Neuronal stem cell (in vitro differentiated cells): ENCODE measurements around the gene PKD2L2.
"Not testable (repeated sequence)": the region's sequence is repeated elsewhere in the genome, so short reads cannot be mapped to it uniquely, and the experiment has no call there.

Experiments
- DNase-seq: peaks from one replicate; pipeline ENCODE4 v3.0.0-alpha.2; 2013; ENCODE audit warnings: low spot score
- H2AFZ ChIP-seq: one replicate; pipeline ENCODE4 v1.6.1; 2013; ENCODE audit warnings: mild to moderate bottlenecking, low read length, inconsistent platforms
- H2AK5ac ChIP-seq: 2 replicates; pipeline ENCODE4 v1.6.1; 2013; ENCODE audit warnings: low read depth, mild to moderate bottlenecking, inconsistent platforms, low read length, moderate library complexity, mixed read lengths
- H2BK120ac ChIP-seq: 2 replicates; pipeline ENCODE4 v1.6.1; 2013; ENCODE audit warnings: low read depth, mild to moderate bottlenecking, inconsistent platforms, low read length, moderate library complexity, mixed read lengths
- H2BK12ac ChIP-seq: one replicate; pipeline ENCODE4 v1.6.1; 2013; ENCODE audit warnings: low read length, inconsistent platforms
- H2BK15ac ChIP-seq: 2 replicates; pipeline ENCODE4 v1.6.1; 2013; ENCODE audit warnings: mild to moderate bottlenecking, low read length, inconsistent platforms, mixed read lengths
- H2BK5ac ChIP-seq: one replicate; pipeline ENCODE4 v1.6.1; 2013; ENCODE audit warnings: inconsistent platforms, mild to moderate bottlenecking, low read length, moderate library complexity
- H3K14ac ChIP-seq: one replicate; pipeline ENCODE4 v1.6.1; 2013; ENCODE audit warnings: low read length, inconsistent platforms
- H3K18ac ChIP-seq: 2 replicates; pipeline ENCODE4 v1.6.1; 2013; ENCODE audit warnings: low read length, inconsistent platforms
- H3K23ac ChIP-seq: 2 replicates; pipeline ENCODE4 v1.6.1; 2013; ENCODE audit warnings: low read depth, mild to moderate bottlenecking, mixed read lengths, low read length, inconsistent platforms; ENCODE audit not compliant: poor library complexity
- H3K27ac ChIP-seq: replicated peaks from 3 replicates; pipeline ENCODE4 v1.5.1; 2013; ENCODE audit warnings: low read length, inconsistent platforms
- H3K27me3 ChIP-seq, 3 experiments: 2 replicates each; pipeline ENCODE4 v1.6.1; 2013; ENCODE audit warnings: low read length in 3 of 3, mild to moderate bottlenecking in 2 of 3, inconsistent platforms in 1 of 3, low read depth in 1 of 3, mixed read lengths in 1 of 3, moderate library complexity in 1 of 3; ENCODE audit not compliant: control insufficient read depth in 3 of 3, insufficient read depth in 3 of 3
- H3K36me3 ChIP-seq, 2 donors: replicated peaks in 1 of 2; 2 replicates each; pipeline ENCODE4 v1.6.1; 2013; ENCODE audit warnings: low read length in 2 of 2; ENCODE audit not compliant: control insufficient read depth in 2 of 2, insufficient read depth in 2 of 2
- H3K4ac ChIP-seq: 2 replicates; pipeline ENCODE4 v1.6.1; 2013; ENCODE audit warnings: inconsistent platforms, mild to moderate bottlenecking, low read length, moderate library complexity
- H3K4me1 ChIP-seq, 2 donors: 1 replicate in 1 of 2; 2 replicates in 1 of 2; pipeline ENCODE4 v1.6.1; 2013; ENCODE audit warnings: low read length in 2 of 2, low read depth in 1 of 2; ENCODE audit not compliant: control insufficient read depth in 2 of 2, insufficient read depth in 1 of 2
- H3K4me2 ChIP-seq: one replicate; pipeline ENCODE4 v1.6.1; 2013; ENCODE audit warnings: mild to moderate bottlenecking, low read length, inconsistent platforms; ENCODE audit not compliant: insufficient read depth, poor library complexity, severe bottlenecking
- H3K4me3 ChIP-seq, 2 donors: 2 replicates each; pipeline ENCODE4 v1.5.1; 2013; ENCODE audit warnings: low read length in 2 of 2, mild to moderate bottlenecking in 2 of 2, inconsistent platforms in 1 of 2, moderate library complexity in 1 of 2
- H3K79me1 ChIP-seq: one replicate; pipeline ENCODE4 v1.6.1; 2013; ENCODE audit warnings: low read depth, mild to moderate bottlenecking, inconsistent platforms, low read length, moderate library complexity
- H3K9ac ChIP-seq: one replicate; pipeline ENCODE4 v1.6.1; 2013; ENCODE audit warnings: mild to moderate bottlenecking, low read depth, low read length, inconsistent platforms; ENCODE audit not compliant: poor library complexity
- H3K9me3 ChIP-seq, 2 donors: replicated peaks in 1 of 2; 2 replicates each; pipeline versions ENCODE3 to v1.6.1; 2013; ENCODE audit warnings: low read length in 2 of 2, mild to moderate bottlenecking in 2 of 2, inconsistent platforms in 1 of 2, low read depth in 1 of 2, mixed read lengths in 1 of 2, moderate library complexity in 1 of 2; ENCODE audit not compliant: control insufficient read depth in 2 of 2, insufficient read depth in 1 of 2
- H4K8ac ChIP-seq: one replicate; pipeline ENCODE4 v1.6.1; 2013; ENCODE audit warnings: low read depth, mild to moderate bottlenecking, inconsistent platforms, low read length, moderate library complexity
- H4K91ac ChIP-seq: one replicate; pipeline ENCODE4 v1.6.1; 2013; ENCODE audit warnings: low read length, low read depth, mild to moderate bottlenecking, inconsistent platforms; ENCODE audit not compliant: poor library complexity
- WGBS, 2 donors: extraction: QIAGEN DNeasy Blood & Tissue Kit; methylation state at CpG; one replicate each; pipeline ENCODE4 v1.1.7; 2013; ENCODE audit warnings: missing lambda C conversion rate in 2 of 2, mixed read lengths in 1 of 2; ENCODE audit not compliant: insufficient read length in 2 of 2, insufficient replicate concordance in 1 of 2; ENCODE audit errors: extremely low coverage in 2 of 2; 5-methylcytosine and 5-hydroxymethylcytosine counted together

Gene PKD2L2

DNA sequence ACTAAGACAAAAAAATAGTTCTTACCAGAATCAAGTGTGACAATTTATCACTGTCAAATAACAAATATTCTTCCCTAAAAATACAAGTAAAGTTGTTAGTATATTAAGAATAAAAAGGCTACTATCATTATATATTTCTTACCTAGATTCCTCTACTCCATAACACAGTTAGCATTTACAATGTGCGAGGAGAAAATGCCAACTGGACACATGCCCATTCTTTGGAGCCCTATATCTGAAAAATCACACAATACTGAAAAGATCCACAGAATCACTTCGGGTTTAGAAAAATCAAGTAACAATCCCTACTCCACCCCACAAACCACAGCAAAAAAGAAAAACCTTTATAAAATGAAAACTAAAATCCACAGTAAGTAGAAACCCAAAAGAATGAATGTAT, 70.9 kb downstream of the PKD2L2 start:
- Histone ChIP-seq H3K36me3 (peaks cover 6 to 89% of the 10 kb centered on the region in 2 donors), H3K9ac (no peak overlapping the region), H2BK5ac (no peak overlapping the region), H2BK12ac (no peak overlapping the region), H2AK5ac (no peak overlapping the region), H3K4me2 (no peak overlapping the region), H3K27me3 (no peaks in the 10 kb centered on the region), H3K14ac (no peak overlapping the region), H2BK15ac (no peak overlapping the region), H3K9me3 (no peaks in the 10 kb centered on the region), H4K91ac (no peak overlapping the region), H3K79me1 (no peaks in the 10 kb centered on the region), H3K18ac (no peak overlapping the region), H4K8ac (no peak overlapping the region), H3K23ac (no peak overlapping the region), H3K4ac (no peak overlapping the region), H3K4me1 (no peaks in the 10 kb centered on the region), H2BK120ac (no peak overlapping the region), H2AFZ (no peak overlapping the region), H3K27ac (no peak overlapping the region), H3K4me3 (no peak overlapping the region)
- no CpG with 5 or more reads among the region's 2 CpGs for WGBS, 2 donors
- DNase-seq = no peak

DNA sequence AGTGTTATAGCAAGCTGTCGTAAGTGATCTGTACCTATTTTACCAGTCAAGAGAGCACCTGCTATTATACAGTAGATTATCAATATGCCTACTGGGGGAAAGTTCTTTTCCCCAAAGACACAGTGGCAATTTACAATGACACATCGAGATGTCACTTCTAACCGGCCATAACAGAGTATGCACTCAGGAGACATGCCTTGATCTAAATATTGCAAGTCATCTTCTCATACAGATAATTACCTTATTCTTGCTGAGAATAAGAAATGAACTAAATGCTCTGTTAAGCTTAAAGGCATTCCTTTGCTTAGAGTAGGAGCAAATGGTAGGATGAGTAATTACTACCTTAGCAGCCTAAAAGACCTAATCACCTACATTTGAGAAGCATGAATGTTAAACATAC, 71.6 kb downstream of the PKD2L2 start:
- no peaks in the 10 kb centered on the region for H3K4me1 ChIP-seq
- no peak overlapping the region for H2BK15ac ChIP-seq
- no peak overlapping the region for H3K23ac ChIP-seq
- no peak overlapping the region for H3K9ac ChIP-seq
- no peak for DNase-seq
- no peak overlapping the region for H4K91ac ChIP-seq
- H3K18ac ChIP-seq = no peak overlapping the region
- WGBS, 2 donors = no CpG with 5 or more reads among the region's 3 CpGs
- no peak overlapping the region for H2BK5ac ChIP-seq
- no peaks in the 10 kb centered on the region for H3K79me1 ChIP-seq
- H4K8ac ChIP-seq = no peak overlapping the region
- H2BK120ac ChIP-seq = no peak overlapping the region
- peaks cover 6 to 91% of the 10 kb centered on the region in 2 donors for H3K36me3 ChIP-seq
- H3K4me3 ChIP-seq = no peak overlapping the region
- no peaks in the 10 kb centered on the region for H3K27me3 ChIP-seq
- H3K27ac ChIP-seq = no peak overlapping the region
- no peak overlapping the region for H3K14ac ChIP-seq
- no peaks in the 10 kb centered on the region for H3K9me3 ChIP-seq
- no peak overlapping the region for H3K4ac ChIP-seq
- no peak overlapping the region for H3K4me2 ChIP-seq
- no peak overlapping the region for H2AK5ac ChIP-seq
- H2BK12ac ChIP-seq = no peak overlapping the region
- H2AFZ ChIP-seq = no peak overlapping the region

DNA sequence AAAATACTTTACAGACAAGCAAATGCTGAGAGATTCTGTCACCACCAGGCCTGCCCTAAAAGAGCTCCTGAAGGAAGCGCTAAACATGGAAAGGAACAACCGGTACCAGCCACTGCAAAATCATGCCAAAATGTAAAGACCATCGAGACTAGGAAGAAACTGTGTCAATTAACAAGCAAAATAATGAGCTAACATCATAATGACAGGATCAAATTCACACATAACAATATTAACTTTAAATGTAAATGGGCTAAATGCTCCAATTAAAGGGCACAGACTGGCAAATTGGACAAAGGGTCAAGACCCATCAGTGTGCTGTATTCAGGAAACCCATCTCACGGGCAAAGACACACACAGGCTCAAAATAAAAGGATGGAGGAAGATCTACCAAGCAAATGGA, 81.1 kb downstream of the PKD2L2 start:
- H2AFZ ChIP-seq, H3K4me1 ChIP-seq, H3K27ac ChIP-seq, H3K4me2 ChIP-seq, H4K91ac ChIP-seq, H3K27me3 ChIP-seq, H3K14ac ChIP-seq, H2BK120ac ChIP-seq, H3K9ac ChIP-seq, DNase-seq, H4K8ac ChIP-seq, H2AK5ac ChIP-seq, H3K4me3 ChIP-seq, H2BK15ac ChIP-seq, H3K18ac ChIP-seq, H3K4ac ChIP-seq, H2BK5ac ChIP-seq, H2BK12ac ChIP-seq, H3K23ac ChIP-seq, H3K79me1 ChIP-seq: not testable (repeated sequence)
- WGBS, 2 donors = no CpG with 5 or more reads among the region's 4 CpGs
- Histone ChIP-seq H3K36me3 (peaks cover 6 to 38% of the 10 kb centered on the region in 2 donors), H3K9me3 (peaks cover 0 to 16% of the 10 kb centered on the region in 2 donors)

DNA sequence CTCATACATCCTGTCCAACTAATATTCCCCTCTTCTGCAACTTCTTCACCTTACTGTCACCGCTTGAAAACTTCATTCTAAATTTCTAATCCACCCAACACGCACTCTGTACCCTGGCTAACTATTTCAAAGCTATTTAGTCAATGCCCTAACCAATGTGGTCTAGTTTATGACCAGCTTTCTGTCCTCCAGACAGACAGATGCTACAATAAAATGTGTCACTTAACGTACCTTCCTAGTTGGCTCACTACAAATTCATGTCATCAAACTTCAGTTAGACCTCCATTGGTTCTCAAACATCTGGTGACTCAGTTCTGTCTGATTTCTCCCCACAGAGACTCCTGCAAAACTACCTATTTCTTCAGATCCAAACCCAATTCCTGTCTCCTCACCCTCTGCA, 86.0 kb downstream of the PKD2L2 start:
- 100% methylated on average over 2 of the region's 3 CpGs; no CpG with 5 or more reads in 1 of the 2 donors for WGBS, 2 donors
- Histone ChIP-seq H4K91ac (no peak overlapping the region), H3K27ac (no peak overlapping the region)

More for the DNA sequence above, 86.0 kb downstream of the PKD2L2 start:
- Histone ChIP-seq H2BK120ac (no peak overlapping the region), H3K18ac (no peak overlapping the region), H2AFZ (no peak overlapping the region), H3K79me1 (no peaks in the 10 kb centered on the region), H3K14ac (no peak overlapping the region), H3K4me1 (no peaks in the 10 kb centered on the region), H2BK12ac (no peak overlapping the region), H2BK15ac (no peak overlapping the region), H3K9ac (no peak overlapping the region), H3K23ac (no peak overlapping the region), H4K8ac (no peak overlapping the region), H3K4ac (no peak overlapping the region), H3K4me3 (no peak overlapping the region), H3K27me3 (no peaks in the 10 kb centered on the region), H2AK5ac (no peak overlapping the region), H3K9me3 (peaks cover 0 to 5% of the 10 kb centered on the region in 2 donors), H2BK5ac (no peak overlapping the region), H3K36me3 (peaks cover 3 to 49% of the 10 kb centered on the region in 2 donors), H3K4me2 (no peak overlapping the region)
- no peak for DNase-seq
